Gastroesophageal sphincter (tissue), 3 donors: ENCODE results near the gene MYO18A.

Experiments used
- CTCF ChIP-seq, 4 experiments: fragments of 200-600 bp in 2 of 4; fragments of 450-650 bp in 2 of 4; sonication (generic) in 1 of 4; IDR thresholded peaks; one replicate each; pipeline ENCODE4 v1.5.1; 2017 to 2019; ENCODE audit warnings: antibody characterized with exemption in 4 of 4, mild to moderate bottlenecking in 2 of 4, moderate library complexity in 2 of 4
- POLR2AphosphoS5 ChIP-seq: sonication (generic); formaldehyde crosslinking; IDR thresholded peaks from one replicate; pipeline ENCODE4 v1.6.1; 2017; ENCODE audit warnings: antibody characterized with exemption

- no peak for TF ChIP-seq CTCF (IDR thresholded peaks at IDR 0.05)
- TF ChIP-seq POLR2AphosphoS5, result no peak
These were observed 84.8 kb downstream of the MYO18A start for GRCh38 chr17:29095439-29095838.
